Peyer's patch (tissue), 4 donors: ENCODE results near the gene PDE4B. TPM values are rescaled to one million over a fixed set of nuclear protein-coding genes. Genes with fewer than 3 reads are reported as not detected.

Experiments used
- DNase-seq, 3 donors: peaks; one replicate each; pipeline ENCODE4 v3.0.0-alpha.2; 2017 to 2019
- H3K27ac ChIP-seq, 4 donors: fragments of 200-600 bp; sonication (generic); one replicate each; pipeline ENCODE4 v1.5.1; 2016 to 2019
- H3K27me3 ChIP-seq, 2 donors: fragments of 200-600 bp; sonication (generic); one replicate each; pipeline ENCODE4 v1.5.1; 2019
- H3K36me3 ChIP-seq, 3 donors: fragments of 200-600 bp; sonication (generic); one replicate each; pipeline ENCODE4 v1.5.1; 2016 to 2019
- H3K4me1 ChIP-seq, 4 donors: fragments of 200-600 bp; sonication (generic); one replicate each; pipeline ENCODE4 v1.5.1; 2016 to 2019
- H3K4me3 ChIP-seq, 4 donors: fragments of 200-600 bp; sonication (generic); 1 replicate in 3 of 4; 2 replicates in 1 of 4; pipeline ENCODE4 v1.5.1; 2016 to 2019; ENCODE audit warnings: mild to moderate bottlenecking in 1 of 4
- H3K9me3 ChIP-seq, 4 donors: fragments of 200-600 bp; sonication (generic); one replicate each; pipeline ENCODE4 v1.5.1; 2016 to 2019; ENCODE audit warnings: mild to moderate bottlenecking in 1 of 4
- CTCF ChIP-seq, 6 experiments: fragments of 450-650 bp in 4 of 6; fragments of 200-600 bp in 2 of 6; sonication (generic) in 1 of 6; IDR thresholded peaks; one replicate each; pipeline ENCODE4 v1.5.1; 2017 to 2019; ENCODE audit warnings: antibody characterized with exemption in 6 of 6, mild to moderate bottlenecking in 3 of 6, moderate library complexity in 1 of 6
- POLR2A ChIP-seq, 2 donors: fragments of 450-650 bp; IDR thresholded peaks; one replicate each; pipeline ENCODE4 v1.5.1; 2017; ENCODE audit warnings: antibody characterized with exemption in 2 of 2, mild to moderate bottlenecking in 2 of 2, moderate library complexity in 2 of 2
- total RNA-seq, 4 donors: library from RNA; depleted of rRNA; stranded (reverse); fragments of >200 nt; gene quantifications; one replicate each; pipeline ENCODE4 v1.1.0, GENCODE V29; 2016

The PDE4B gene
- total RNA-seq, 4 donors from 2014 or later = 2.1 to 96.6 (median 9.6) TPM

DNA sequence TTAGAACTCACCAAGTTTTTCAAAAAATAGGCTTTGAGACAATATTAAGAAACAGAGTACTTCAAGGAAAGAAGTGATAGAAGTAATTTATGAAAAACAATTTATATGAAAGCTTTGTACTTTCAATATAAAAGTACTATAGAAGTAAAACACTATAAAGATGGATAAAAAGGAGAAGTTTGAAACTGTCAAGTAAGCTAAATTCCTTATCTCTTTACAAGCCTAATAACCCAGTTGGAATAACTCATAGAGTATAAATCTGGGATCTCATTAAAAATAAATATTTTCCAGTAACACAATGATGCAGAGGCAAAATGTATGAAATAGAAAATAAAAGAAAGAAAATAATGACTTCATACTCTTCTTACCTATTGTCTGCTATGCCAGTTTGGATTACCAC, 232.5 kb downstream of the PDE4B start:
- H3K9me3 ChIP-seq = no peaks in the 10 kb centered on the region
- TF ChIP-seq POLR2A (IDR thresholded peaks at IDR 0.05) (no peak), CTCF (IDR thresholded peaks at IDR 0.05) (no peak)
- H3K36me3 ChIP-seq = no peaks in the 10 kb centered on the region
- no peak overlapping the region for H3K4me3 ChIP-seq
- DNase-seq = no peak
- H3K27ac ChIP-seq = no peak overlapping the region
- no peaks in the 10 kb centered on the region for H3K27me3 ChIP-seq
- H3K4me1 ChIP-seq = no peaks in the 10 kb centered on the region

- Histone ChIP-seq H3K27me3 (no peaks in the 10 kb centered on the region), H3K36me3 (no peaks in the 10 kb centered on the region), H3K27ac (no peak overlapping the region), H3K4me1 (no peaks in the 10 kb centered on the region), H3K9me3 (no peaks in the 10 kb centered on the region), H3K4me3 (no peak overlapping the region)
- TF ChIP-seq POLR2A (IDR thresholded peaks at IDR 0.05) (no peak), CTCF (IDR thresholded peaks at IDR 0.05) (no peak)
- no peak for DNase-seq
Measured at GRCh38 chr1:66028035-66028434, 235.3 kb downstream of the PDE4B start.

DNA sequence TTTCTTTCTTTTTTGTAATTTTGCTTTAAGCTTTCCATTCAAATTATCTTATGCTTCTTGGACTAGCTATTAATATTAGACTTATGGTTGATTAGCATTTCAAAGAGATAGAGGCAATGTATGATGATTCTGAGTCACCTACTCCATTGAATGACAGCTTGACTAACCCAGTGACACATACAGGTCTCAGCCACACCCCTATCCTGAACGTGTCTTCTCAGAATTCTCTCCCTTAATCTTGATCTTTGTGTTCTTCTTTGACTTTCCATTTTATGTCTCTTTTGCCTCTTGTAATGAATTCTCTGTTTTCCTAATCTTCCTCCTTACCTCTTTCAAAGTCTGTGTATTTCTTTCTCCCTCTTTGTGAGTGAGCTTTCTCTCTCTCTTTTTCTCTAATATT, 241.1 kb downstream of the PDE4B start:
- Histone ChIP-seq H3K9me3 (no peaks in the 10 kb centered on the region), H3K27me3 (no peaks in the 10 kb centered on the region), H3K27ac (no peak overlapping the region), H3K4me3 (no peak overlapping the region), H3K36me3 (no peaks in the 10 kb centered on the region), H3K4me1 (no peaks in the 10 kb centered on the region)
- DNase-seq = no peak
- no peak for TF ChIP-seq POLR2A (IDR thresholded peaks at IDR 0.05)
- TF ChIP-seq CTCF (IDR thresholded peaks at IDR 0.05) = no peak

- DNase-seq = no peak
- Histone ChIP-seq H3K27ac (no peak overlapping the region), H3K4me1 (no peaks in the 10 kb centered on the region), H3K27me3 (no peaks in the 10 kb centered on the region), H3K36me3 (no peaks in the 10 kb centered on the region), H3K4me3 (no peak overlapping the region), H3K9me3 (no peaks in the 10 kb centered on the region)
- TF ChIP-seq CTCF (IDR thresholded peaks at IDR 0.05) (no peak), POLR2A (IDR thresholded peaks at IDR 0.05) (no peak)
Measured at GRCh38 chr1:66035616-66036245, 243.0 kb downstream of the PDE4B start.

GRCh38 chr1:66041654-66042053, 249.0 kb downstream of the PDE4B start:
- H3K4me3 ChIP-seq = no peak overlapping the region
- H3K27me3 ChIP-seq = no peaks in the 10 kb centered on the region
- H3K36me3 ChIP-seq = no peaks in the 10 kb centered on the region
- no peaks in the 10 kb centered on the region for H3K4me1 ChIP-seq
- no peak overlapping the region for H3K27ac ChIP-seq
- no peaks in the 10 kb centered on the region for H3K9me3 ChIP-seq
- TF ChIP-seq POLR2A (IDR thresholded peaks at IDR 0.05) (no peak), CTCF (IDR thresholded peaks at IDR 0.05) (no peak)
- DNase-seq = no peak

DNA sequence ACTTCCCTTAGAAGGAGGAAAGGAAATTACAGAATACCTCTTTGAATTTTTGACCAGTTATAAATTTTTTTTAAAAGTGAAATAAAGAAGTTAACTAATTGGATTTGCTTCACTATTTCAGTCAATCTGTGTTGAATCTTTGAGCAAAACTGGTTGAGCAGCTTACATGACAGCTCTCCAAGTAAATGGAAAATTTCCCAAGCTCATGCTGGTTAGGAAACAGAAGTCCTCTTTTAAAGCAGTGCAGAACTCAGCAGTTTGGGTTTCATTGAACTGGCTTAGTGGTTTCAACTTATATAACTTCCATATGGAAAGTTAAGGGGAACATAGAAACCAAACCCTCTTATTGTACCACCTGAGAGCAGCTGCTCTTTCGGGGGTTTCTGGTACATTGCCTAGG, 250.5 kb downstream of the PDE4B start:
- Histone ChIP-seq H3K9me3 (no peaks in the 10 kb centered on the region), H3K4me3 (no peak overlapping the region), H3K27ac (no peak overlapping the region), H3K36me3 (no peaks in the 10 kb centered on the region), H3K27me3 (no peaks in the 10 kb centered on the region), H3K4me1 (no peaks in the 10 kb centered on the region)
- TF ChIP-seq POLR2A (IDR thresholded peaks at IDR 0.05) (no peak), CTCF (IDR thresholded peaks at IDR 0.05) (no peak)
- no peak for DNase-seq
